IPS-NIHi7 (cell line): ENCODE measurements around the gene STS.

Experiments
- DNase-seq: peaks from one replicate; pipeline ENCODE4 v3.0.0; 2012; ENCODE audit warnings: mixed read lengths; ENCODE audit errors: extremely low spot score

Gene STS

DNA sequence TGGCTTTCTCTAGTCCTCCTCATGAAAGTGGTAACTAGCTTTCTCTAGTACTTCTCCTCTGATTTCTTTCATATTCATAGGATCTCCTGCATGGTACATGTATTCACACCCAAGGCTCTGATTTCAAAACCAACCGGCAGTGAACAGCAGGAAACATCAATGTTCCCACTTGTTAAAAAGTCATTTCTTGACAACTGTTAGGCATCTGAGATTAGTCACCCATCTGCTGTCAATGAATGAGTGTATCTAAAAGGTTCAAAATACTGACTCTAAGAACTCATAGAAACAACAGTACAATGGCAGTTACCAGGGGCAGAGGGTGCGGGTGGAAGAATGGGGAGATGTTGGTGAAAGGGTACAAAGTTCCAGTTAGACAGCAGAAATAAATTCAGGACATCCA lies 31.9 kb downstream of the STS start:
- DNase-seq = no peak

GRCh38 chrX:7184816-7185215 lies 37.3 kb downstream of the STS start:
- DNase-seq = no peak

DNA sequence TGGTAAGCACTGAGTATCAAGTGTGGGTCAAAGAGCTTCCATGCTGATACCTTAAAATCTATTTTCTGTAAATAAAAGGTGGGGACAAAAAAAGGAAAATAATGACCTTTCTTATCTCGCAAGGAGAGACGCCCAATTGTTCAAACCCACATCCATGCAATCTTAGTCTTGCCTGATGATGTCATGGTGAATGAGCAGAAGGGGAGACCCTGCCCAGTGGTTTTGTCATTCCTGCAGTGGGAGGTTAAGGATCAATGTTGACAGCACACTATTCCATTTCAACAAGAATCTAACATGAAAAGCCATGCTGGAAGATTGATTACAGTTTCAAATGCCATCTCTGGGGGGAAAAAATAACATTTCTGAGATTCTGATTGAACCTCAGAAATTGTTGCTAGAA lies 41.2 kb downstream of the STS start:
- no peak for DNase-seq

DNA sequence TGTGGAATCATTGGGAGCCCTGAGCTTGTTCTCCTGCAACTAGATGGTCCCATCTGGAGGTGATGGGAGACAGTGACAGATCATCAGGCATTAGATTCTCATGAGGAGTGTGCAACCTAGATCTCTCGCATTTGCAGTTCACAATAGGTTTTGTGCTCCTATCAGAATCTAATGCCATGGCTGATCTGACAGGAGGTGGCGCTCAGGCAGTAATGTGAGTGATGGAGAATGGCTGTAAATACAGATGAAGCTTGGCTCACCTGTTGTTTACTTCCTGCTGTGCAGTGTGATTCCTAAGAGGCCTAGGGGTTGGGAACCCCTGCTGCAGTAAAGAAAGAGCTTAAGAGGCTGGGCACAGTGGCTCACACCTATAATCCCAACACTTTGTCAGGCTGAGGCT lies 42.6 kb downstream of the STS start:
- no peak for DNase-seq

DNA sequence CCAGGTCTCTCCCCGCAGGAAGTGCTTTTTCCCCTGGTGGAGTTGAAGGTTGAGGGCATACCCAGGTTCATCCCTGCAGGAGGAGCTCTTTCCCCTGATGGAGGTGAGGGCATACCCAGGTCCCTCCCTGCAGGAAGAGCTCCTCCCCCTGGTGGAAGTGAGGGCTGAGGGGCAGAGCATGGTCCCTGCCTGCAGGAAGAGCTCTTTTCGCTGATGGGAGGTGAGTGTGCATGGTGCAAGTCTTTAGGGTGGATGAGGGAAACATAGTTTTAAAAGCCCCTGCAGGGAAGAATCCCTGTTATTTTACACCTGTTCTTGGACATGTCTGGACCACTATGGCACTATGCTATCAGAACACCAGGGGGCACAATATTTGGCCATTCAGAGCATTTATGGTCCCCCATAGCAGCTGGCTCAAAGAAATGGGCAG lies 44.2 kb downstream of the STS start:
- peak; percentile 53 for DNase-seq

- DNase-seq = no peak
These were observed 45.4 kb downstream of the STS start for GRCh38 chrX:7192871-7193270.

- DNase-seq = no peak
These were observed 47.1 kb downstream of the STS start for GRCh38 chrX:7194606-7195005.
